Uterus (tissue), 4 donors: ENCODE data around the gene AKR1C8. TPM values are rescaled to one million over a fixed set of nuclear protein-coding genes. Genes with fewer than 3 reads are reported as not detected.
"Not testable (repeated sequence)": the region's sequence is repeated elsewhere in the genome, so short reads cannot be mapped to it uniquely, and the experiment has no call there.

ENCODE experiments used
- DNase-seq, 2 donors: peaks; one replicate each; pipeline ENCODE4 v3.0.0-alpha.2; 2019 to 2020
- H3K27ac ChIP-seq, 2 donors: fragments of 200-600 bp; sonication (generic); 1 replicate in 1 of 2; 2 replicates in 1 of 2; pipeline ENCODE4 v1.5.1; 2016 to 2018
- H3K27me3 ChIP-seq, 2 donors: fragments of 200-600 bp; sonication (generic); one replicate each; pipeline ENCODE4 v1.5.1; 2018 to 2019; ENCODE audit warnings: control low read depth in 1 of 2
- H3K36me3 ChIP-seq, 2 donors: fragments of 200-600 bp; sonication (generic); one replicate each; pipeline ENCODE4 v1.5.1; 2019; ENCODE audit warnings: control low read depth in 1 of 2
- H3K4me1 ChIP-seq, 2 donors: fragments of 200-600 bp; sonication (generic); one replicate each; pipeline ENCODE4 v1.5.1; 2018 to 2019; ENCODE audit warnings: control low read depth in 1 of 2
- H3K4me3 ChIP-seq, 2 donors: fragments of 200-600 bp; sonication (generic); 1 replicate in 1 of 2; 2 replicates in 1 of 2; pipeline ENCODE4 v1.5.1; 2018 to 2019; ENCODE audit warnings: mild to moderate bottlenecking in 1 of 2
- H3K9me3 ChIP-seq, 2 donors: fragments of 200-600 bp; sonication (generic); one replicate each; pipeline ENCODE4 v1.5.1; 2019; ENCODE audit warnings: control low read depth in 1 of 2
- POLR2A ChIP-seq, 2 donors: fragments of 450-650 bp; IDR thresholded peaks; one replicate each; pipeline ENCODE4 v1.6.1; 2016; ENCODE audit warnings: antibody characterized with exemption in 2 of 2, mild to moderate bottlenecking in 1 of 2, moderate library complexity in 1 of 2
- intact Hi-C: fragments of 100-400 bp; cut with DNase I; formaldehyde crosslinking; loops from one replicate; pipeline ENCODE4 v1.15.1; 2023; ENCODE audit warnings: low total_unique reads
- total RNA-seq, 4 donors: library from RNA; depleted of rRNA in 3 of 4; stranded (reverse); fragments of >200 nt in 3 of 4; gene quantifications; one replicate each; pipeline versions ENCODE4 v1.1.0 to v1.2.4, GENCODE V29; 2014 to 2023
- TF ChIP-seq, protein P1 (sequence below), 4 experiments: fragments of 200-600 bp in 2 of 4; fragments of 450-650 bp in 2 of 4; sonication (generic) in 2 of 4; IDR thresholded peaks; one replicate each; pipeline ENCODE4 v1.5.1; 2016 to 2019; ENCODE audit warnings: antibody characterized with exemption in 4 of 4, mild to moderate bottlenecking in 2 of 4, moderate library complexity in 1 of 4
- donor health status: DM: yes; HTN: yes; CAD: no.

The AKR1C8 gene
- total RNA-seq, 4 donors from 2014 or later = not detected

DNA sequence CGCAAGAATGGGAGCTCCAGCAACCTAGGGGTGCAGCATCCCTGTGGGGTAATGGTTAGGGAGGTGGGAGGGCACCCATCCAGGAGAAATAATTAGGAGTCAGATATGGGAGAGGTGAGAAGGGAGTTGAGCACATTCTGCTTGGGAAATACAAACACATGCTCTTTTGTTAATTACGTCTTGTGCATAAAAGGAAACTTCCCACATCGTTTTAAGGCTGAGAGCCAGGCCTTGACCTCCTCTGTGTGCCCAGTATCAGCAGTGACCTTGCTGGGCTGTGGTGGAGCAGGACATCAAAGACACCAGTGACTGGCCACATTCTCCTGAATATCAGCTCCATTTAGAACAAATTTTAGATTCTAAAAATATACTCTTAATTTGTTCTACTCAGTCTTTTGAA is 34.3 kb upstream of the AKR1C8 start:
- TF ChIP-seq, protein P1, sequence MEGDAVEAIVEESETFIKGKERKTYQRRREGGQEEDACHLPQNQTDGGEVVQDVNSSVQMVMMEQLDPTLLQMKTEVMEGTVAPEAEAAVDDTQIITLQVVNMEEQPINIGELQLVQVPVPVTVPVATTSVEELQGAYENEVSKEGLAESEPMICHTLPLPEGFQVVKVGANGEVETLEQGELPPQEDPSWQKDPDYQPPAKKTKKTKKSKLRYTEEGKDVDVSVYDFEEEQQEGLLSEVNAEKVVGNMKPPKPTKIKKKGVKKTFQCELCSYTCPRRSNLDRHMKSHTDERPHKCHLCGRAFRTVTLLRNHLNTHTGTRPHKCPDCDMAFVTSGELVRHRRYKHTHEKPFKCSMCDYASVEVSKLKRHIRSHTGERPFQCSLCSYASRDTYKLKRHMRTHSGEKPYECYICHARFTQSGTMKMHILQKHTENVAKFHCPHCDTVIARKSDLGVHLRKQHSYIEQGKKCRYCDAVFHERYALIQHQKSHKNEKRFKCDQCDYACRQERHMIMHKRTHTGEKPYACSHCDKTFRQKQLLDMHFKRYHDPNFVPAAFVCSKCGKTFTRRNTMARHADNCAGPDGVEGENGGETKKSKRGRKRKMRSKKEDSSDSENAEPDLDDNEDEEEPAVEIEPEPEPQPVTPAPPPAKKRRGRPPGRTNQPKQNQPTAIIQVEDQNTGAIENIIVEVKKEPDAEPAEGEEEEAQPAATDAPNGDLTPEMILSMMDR (IDR thresholded peaks at IDR 0.05) = no peak
- TF ChIP-seq POLR2A (IDR thresholded peaks at IDR 0.05) = no peak
- intact Hi-C loops = no loop called here

DNA sequence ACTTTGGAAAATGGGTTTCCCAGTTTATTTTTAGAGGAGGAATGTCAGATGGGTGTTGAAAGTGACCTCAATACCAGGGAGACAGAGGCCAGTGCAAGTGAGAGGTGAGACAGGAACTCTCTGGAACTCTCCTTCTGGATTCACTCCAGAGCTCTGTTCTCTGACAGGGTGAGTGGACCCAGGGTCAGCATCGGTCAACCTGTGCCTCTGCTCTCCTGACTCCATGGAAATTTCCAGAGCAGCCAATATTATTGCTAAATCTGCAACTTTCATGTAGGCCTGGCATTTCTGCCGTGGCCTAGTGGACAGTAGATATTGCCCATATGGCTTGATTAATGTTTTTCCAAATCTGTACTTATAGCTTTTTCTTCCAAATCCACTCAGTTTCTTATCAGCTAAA is 31.9 kb upstream of the AKR1C8 start:
- intact Hi-C loops = no loop called here
- H3K27me3 ChIP-seq = no peaks in the 10 kb centered on the region
- no peaks in the 10 kb centered on the region for H3K36me3 ChIP-seq
- DNase-seq = no peak
- no peaks in the 10 kb centered on the region for H3K4me1 ChIP-seq
- H3K9me3 ChIP-seq = no peaks in the 10 kb centered on the region
- H3K27ac ChIP-seq = no peak overlapping the region
- H3K4me3 ChIP-seq = no peak overlapping the region
- TF ChIP-seq, protein P1 (IDR thresholded peaks at IDR 0.05) = no peak
- TF ChIP-seq POLR2A (IDR thresholded peaks at IDR 0.05) = no peak

More for the DNA sequence above, 34.3 kb upstream of the AKR1C8 start:
- Histone ChIP-seq H3K4me1 (no peaks in the 10 kb centered on the region), H3K9me3 (no peaks in the 10 kb centered on the region), H3K36me3 (no peaks in the 10 kb centered on the region), H3K27me3 (no peaks in the 10 kb centered on the region), H3K4me3 (no peak overlapping the region), H3K27ac (no peak overlapping the region)
- no peak for DNase-seq

DNA sequence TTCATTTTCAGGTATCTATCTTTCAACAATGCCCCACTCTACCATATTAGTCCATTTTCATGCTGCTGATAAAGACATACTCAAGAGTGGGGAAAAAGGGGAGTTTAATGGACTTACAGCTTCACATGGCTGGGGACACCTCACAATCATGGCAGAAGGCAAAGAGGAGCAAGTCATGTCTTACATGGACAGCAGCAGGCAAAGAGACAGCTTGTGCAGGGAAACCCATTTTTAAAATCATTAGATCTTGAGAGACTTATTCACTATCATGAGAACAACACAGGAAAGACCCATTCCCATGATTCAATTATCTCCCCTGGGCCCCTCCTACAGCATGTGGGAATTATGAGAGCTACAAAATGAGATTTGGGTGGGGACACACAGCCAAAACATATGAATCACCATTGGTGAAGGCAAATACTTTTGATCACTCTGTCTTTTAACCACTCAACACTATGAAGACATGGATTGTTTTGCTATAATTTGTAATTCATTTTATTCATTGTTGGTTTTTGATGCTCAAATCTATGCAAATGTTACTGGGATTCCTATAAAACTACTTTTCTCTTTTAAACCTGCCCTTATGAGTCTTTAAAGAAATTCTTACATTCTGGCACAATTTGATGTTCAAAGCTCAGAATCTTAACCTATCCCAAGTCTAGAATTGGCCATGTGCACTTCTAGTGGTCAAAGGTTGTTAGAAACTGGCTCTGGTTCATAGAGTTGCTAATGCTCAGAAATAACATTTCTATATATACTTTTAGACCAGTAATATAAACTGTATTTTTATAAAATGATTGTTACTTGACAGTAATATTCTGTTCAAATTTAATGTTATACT is 27.0 kb upstream of the AKR1C8 start:
- Histone ChIP-seq H3K4me1 (no peaks in the 10 kb centered on the region), H3K36me3 (no peaks in the 10 kb centered on the region), H3K9me3 (no peaks in the 10 kb centered on the region), H3K27ac (no peak overlapping the region), H3K27me3 (no peaks in the 10 kb centered on the region), H3K4me3 (no peak overlapping the region)
- no peak for TF ChIP-seq POLR2A (IDR thresholded peaks at IDR 0.05)
- TF ChIP-seq, protein P1 (IDR thresholded peaks at IDR 0.05) = no peak
- no peak for DNase-seq
- intact Hi-C loops = no loop called here

DNA sequence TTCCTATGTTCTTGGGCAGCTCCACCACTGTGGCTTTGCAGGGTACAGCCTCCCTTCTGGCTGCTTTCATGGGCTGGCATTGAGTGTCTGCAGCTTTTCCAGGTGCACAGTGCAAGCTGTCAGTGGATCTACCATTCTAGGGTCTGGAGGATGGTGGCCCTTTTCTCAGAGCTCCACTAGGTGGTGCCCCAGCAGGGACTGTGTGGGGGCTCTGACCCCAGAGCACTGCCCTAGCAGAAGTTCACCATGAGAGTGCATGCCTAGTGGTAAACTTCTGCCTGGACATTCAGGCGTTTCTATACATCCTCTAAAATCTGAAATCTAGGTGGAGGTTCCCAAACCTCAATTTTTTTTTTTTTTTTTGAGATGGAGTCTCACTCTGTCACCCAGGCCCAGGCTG is 25.3 kb upstream of the AKR1C8 start:
- H3K4me1 ChIP-seq, H3K4me3 ChIP-seq, H3K36me3 ChIP-seq, H3K9me3 ChIP-seq, H3K27ac ChIP-seq, intact Hi-C loops, DNase-seq, H3K27me3 ChIP-seq: not testable (repeated sequence)

DNA sequence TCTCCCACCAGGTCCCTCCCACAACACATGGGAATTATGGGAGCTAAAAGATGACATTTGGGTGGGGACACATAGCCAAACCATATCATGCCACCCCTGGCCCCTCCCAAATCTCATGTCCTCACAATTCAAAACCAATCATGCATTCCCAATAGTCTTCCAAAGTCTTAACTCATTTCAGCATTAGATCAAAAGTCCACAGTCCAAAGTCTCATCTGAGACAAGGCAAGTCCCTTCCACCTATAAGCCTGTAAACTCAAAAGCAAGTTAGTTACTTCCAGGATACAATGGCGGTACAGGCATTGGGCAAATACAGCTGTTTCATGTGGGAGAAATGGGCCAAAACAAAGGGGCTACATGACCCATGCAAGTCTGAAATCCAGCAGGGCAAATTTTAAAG is 24.8 kb upstream of the AKR1C8 start:
- H3K9me3 ChIP-seq, intact Hi-C loops, H3K36me3 ChIP-seq, H3K4me1 ChIP-seq, H3K27ac ChIP-seq, H3K27me3 ChIP-seq, H3K4me3 ChIP-seq, DNase-seq: not testable (repeated sequence)

DNA sequence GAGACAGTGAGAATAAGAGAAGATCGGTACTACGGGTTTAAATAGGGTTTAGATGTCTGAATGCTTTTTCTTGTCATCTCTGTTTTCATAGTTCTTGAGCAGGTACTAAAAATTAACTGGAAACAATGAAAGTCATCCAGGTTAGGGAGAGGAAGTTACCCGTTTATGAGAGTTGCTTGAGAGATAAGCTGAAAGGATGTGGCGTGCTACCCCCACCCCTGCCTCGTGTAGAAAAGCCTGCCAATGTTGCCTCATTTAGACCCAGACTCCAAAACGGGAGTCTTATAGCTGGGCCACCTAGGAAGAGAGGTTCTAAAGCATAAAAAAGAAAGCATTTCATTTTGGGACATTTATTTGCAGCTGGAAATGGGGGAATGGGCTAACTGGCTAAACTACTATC is 21.8 kb upstream of the AKR1C8 start:
- Histone ChIP-seq H3K4me1 (no peaks in the 10 kb centered on the region), H3K27me3 (no peaks in the 10 kb centered on the region), H3K9me3 (no peaks in the 10 kb centered on the region), H3K27ac (no peak overlapping the region), H3K4me3 (no peak overlapping the region), H3K36me3 (no peaks in the 10 kb centered on the region)
- DNase-seq = no peak
- TF ChIP-seq POLR2A (IDR thresholded peaks at IDR 0.05) = no peak
- TF ChIP-seq, protein P1 (IDR thresholded peaks at IDR 0.05) = no peak
- intact Hi-C loops = no loop called here
